ENCODE measurements around the gene PMEPA1. TPM values are rescaled to one million over a fixed set of nuclear protein-coding genes. Genes with fewer than 3 reads are reported as not detected.

The PMEPA1 gene
- 39.7 to 40.7 TPM (median 39.9 TPM) in 3 replicates for total RNA-seq

GRCh38 chr20:57709823-57710799 is at the start of gene PMEPA1:
Gene PMEPA1, minus strand, starts transcription at chr20:57710015. Its CDS starts 433 bp downstream, at chr20:57709582.
- Mint-ChIP-seq H3K4me3 (peak within 1 kb of the TSS; percentile 97), H3K9me3 (no peaks in the 10 kb centered on the region), H3K4me1 (peaks cover 36% of the 10 kb centered on the region), H3K27ac (peak within 1 kb of the TSS; percentile 97), H3K27me3 (ENCODE audit: low read depth) (no peaks in the 10 kb centered on the region), H3K36me3 (no peaks in the 10 kb centered on the region)
- no peak for TF ChIP-seq CTCF (IDR thresholded peaks at IDR 0.05; ENCODE audit: unreplicated experiment)
- peak; percentile 97 to 98 for DNase-seq (ENCODE audit: low spot score in 2 of 2, unreplicated experiment in 2 of 2)

GRCh38 chr20:57757767-57758166 is 48.0 kb upstream of the PMEPA1 start:
- no peak for TF ChIP-seq CTCF (IDR thresholded peaks at IDR 0.05; ENCODE audit: unreplicated experiment)
- no peaks in the 10 kb centered on the region for H3K9me3 Mint-ChIP-seq

GRCh38 chr20:57756921-57757320 is 47.1 kb upstream of the PMEPA1 start:
- peaks cover 19% of the 10 kb centered on the region for H3K4me1 Mint-ChIP-seq
- no peak overlapping the region for H3K4me3 Mint-ChIP-seq
- H3K27ac Mint-ChIP-seq: no peak overlapping the region
- no peak for TF ChIP-seq CTCF (IDR thresholded peaks at IDR 0.05; ENCODE audit: unreplicated experiment)
- no peaks in the 10 kb centered on the region for H3K36me3 Mint-ChIP-seq
- H3K9me3 Mint-ChIP-seq: no peaks in the 10 kb centered on the region
- H3K27me3 Mint-ChIP-seq (ENCODE audit: low read depth): no peaks in the 10 kb centered on the region
- DNase-seq (ENCODE audit: low spot score in 2 of 2, unreplicated experiment in 2 of 2): no peak

More at GRCh38 chr20:57757767-57758166, 48.0 kb upstream of the PMEPA1 start:
- Mint-ChIP-seq H3K27ac (no peak overlapping the region), H3K27me3 (ENCODE audit: low read depth) (no peaks in the 10 kb centered on the region), H3K4me1 (peaks cover 19% of the 10 kb centered on the region), H3K36me3 (no peaks in the 10 kb centered on the region), H3K4me3 (no peak overlapping the region)
- no peak for DNase-seq (ENCODE audit: low spot score in 2 of 2, unreplicated experiment in 2 of 2)

GRCh38 chr20:57756213-57756612 is 46.4 kb upstream of the PMEPA1 start:
- Mint-ChIP-seq H3K4me3 (no peak overlapping the region), H3K4me1 (peaks cover 17% of the 10 kb centered on the region), H3K36me3 (no peaks in the 10 kb centered on the region), H3K9me3 (no peaks in the 10 kb centered on the region), H3K27me3 (ENCODE audit: low read depth) (no peaks in the 10 kb centered on the region), H3K27ac (no peak overlapping the region)
- no peak for TF ChIP-seq CTCF (IDR thresholded peaks at IDR 0.05; ENCODE audit: unreplicated experiment)
- no peak for DNase-seq (ENCODE audit: low spot score in 2 of 2, unreplicated experiment in 2 of 2)

GRCh38 chr20:57755609-57756008 is 45.8 kb upstream of the PMEPA1 start:
- no peak for TF ChIP-seq CTCF (IDR thresholded peaks at IDR 0.05; ENCODE audit: unreplicated experiment)
- Mint-ChIP-seq H3K27ac (no peak overlapping the region), H3K36me3 (no peaks in the 10 kb centered on the region), H3K9me3 (no peaks in the 10 kb centered on the region), H3K4me3 (no peak overlapping the region), H3K27me3 (ENCODE audit: low read depth) (no peaks in the 10 kb centered on the region), H3K4me1 (peaks cover 17% of the 10 kb centered on the region)
- DNase-seq (ENCODE audit: low spot score in 2 of 2, unreplicated experiment in 2 of 2): no peak
